Upper lobe of left lung (tissue), 4 donors: ENCODE data around the gene CTNNA1.

Source experiments
- CTCF ChIP-seq, 6 experiments: fragments of 450-650 bp in 4 of 6; fragments of 200-600 bp in 2 of 6; sonication (generic) in 2 of 6; IDR thresholded peaks; one replicate each; pipeline ENCODE4 v1.5.1; 2016 to 2019; ENCODE audit warnings: antibody characterized with exemption in 6 of 6
- POLR2A ChIP-seq, 4 donors: fragments of 450-650 bp; IDR thresholded peaks; one replicate each; pipeline ENCODE4 v1.5.1; 2016 to 2017; ENCODE audit warnings: antibody characterized with exemption in 4 of 4, mild to moderate bottlenecking in 2 of 4
- POLR2AphosphoS5 ChIP-seq, 2 donors: sonication (generic); formaldehyde crosslinking; IDR thresholded peaks; one replicate each; pipeline ENCODE4 v1.5.1; 2017; ENCODE audit warnings: antibody characterized with exemption in 2 of 2

- TF ChIP-seq CTCF (IDR thresholded peaks at IDR 0.05) (no peak), POLR2A (IDR thresholded peaks at IDR 0.05) (no peak), POLR2AphosphoS5 (IDR thresholded peaks at IDR 0.05) (no peak)
These were observed 184.5 kb downstream of the CTNNA1 start for GRCh38 chr5:138937392-138938387.
